HTERT RPE-1 (cell line): ENCODE measurements around the gene DST.

Source experiments
- in situ Hi-C: fragments of 300-500 bp; cut with MboI; formaldehyde crosslinking; loops from 4 replicates; pipeline ENCODE4 v1.14.3; 2020; ENCODE audit warnings: low sequenced_read_pairs

Gene DST

GRCh38 chr6:56642366-56643261, at the start of gene DST:
TSS of gene DST (minus strand) at chr6:56642889.
- in situ Hi-C loops = no loop called here

GRCh38 chr6:56691814-56692213, 49.1 kb upstream of the DST start:
- in situ Hi-C loops = no loop called here

GRCh38 chr6:56691286-56691595, 48.6 kb upstream of the DST start:
- in situ Hi-C loops = no loop called here

GRCh38 chr6:56690519-56691285, 48.0 kb upstream of the DST start:
- in situ Hi-C loops = no loop called here

- in situ Hi-C loops = no loop called here
These were observed 47.0 kb upstream of the DST start for GRCh38 chr6:56689663-56690062.

DNA sequence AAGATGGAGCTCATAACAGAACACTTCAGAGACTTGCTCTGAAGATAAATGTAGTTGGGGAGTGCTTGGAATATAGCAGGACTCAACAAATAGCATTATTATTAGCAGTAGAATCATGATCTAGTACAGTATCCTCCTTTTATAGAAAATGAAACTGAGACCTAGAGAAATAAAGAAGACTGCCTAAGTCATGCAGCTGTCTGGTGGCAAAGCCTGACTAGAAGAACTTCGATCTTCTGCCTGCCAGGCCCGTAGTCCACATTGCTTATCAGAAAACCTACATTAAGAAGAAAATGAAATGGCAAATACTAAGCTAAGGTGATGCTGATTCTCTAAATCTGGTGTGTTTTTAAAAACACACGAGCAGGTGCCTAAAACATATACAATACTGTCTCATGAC, 46.4 kb upstream of the DST start:
- in situ Hi-C loops = no loop called here

DNA sequence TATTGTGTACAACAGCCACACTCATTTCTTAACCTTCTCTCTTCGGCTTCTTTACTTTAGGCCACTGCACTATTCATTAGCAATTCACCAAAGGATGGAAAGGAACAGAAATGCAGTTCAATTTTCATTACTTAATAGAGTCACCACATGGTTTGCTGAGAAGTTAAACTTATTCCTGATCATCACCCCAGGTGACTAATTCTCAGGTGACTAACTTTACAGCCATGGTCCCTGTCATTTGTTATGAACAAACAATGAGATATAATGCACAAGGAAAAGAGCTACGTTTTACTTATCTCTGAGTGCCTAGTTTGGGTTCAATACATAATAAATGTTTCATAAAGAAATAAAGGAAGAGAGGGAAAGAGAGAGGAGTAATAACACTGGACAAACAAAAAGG, 45.8 kb upstream of the DST start:
- in situ Hi-C loops = no loop called here

DNA sequence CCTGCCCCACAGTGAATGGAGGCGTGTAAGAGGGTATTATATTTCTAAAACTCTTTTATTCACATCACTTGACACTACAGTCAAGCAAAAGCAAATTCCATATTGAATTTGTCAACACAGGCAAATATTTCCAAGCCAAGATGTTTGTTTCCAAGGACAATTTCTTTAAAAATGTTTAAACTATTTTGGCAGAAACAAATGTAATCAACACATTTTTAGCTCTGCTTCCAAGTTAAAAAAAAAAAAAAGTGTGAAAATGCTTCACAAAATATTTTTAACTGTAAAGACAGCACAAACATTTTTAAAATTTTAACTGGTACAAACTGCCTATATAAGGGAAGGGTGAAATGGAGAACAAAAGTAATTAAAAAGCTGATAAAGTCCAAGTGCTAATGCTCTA, 44.9 kb upstream of the DST start:
- in situ Hi-C loops = no loop called here

- in situ Hi-C loops = no loop called here
These were observed 43.7 kb upstream of the DST start for GRCh38 chr6:56686429-56686828.

GRCh38 chr6:56685994-56686393, 43.3 kb upstream of the DST start:
- in situ Hi-C loops = no loop called here

DNA sequence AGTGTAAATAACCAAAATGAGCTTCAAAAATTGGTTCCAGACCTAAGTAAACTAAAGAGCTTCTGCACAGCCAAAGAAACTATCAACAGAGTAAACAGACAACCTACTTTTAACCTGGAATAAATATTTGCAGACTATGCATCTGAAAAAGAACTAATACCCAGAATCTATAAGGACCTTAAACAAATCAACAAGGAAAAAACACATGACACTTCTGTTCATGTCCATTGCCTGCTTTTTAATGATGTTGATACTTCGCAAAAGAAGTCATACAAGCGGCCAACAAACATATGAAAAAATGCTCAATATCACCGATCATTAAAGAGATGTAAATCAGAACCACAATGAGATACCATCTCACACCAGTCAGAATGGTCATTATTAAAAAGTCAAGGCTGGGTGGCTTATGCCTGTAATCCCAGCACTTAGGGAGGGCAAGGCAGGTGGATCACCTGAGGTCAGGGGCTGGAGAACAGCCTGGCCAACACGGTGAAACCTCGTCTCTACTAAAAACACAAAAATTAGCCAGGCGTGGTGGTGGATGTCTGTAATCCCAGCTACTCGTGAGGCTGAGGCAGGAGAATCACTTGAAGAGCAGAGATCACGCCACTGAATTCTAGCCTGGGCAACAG, 42.5 kb upstream of the DST start:
- in situ Hi-C loops = no loop called here

GRCh38 chr6:56684342-56685101, 41.8 kb upstream of the DST start:
- in situ Hi-C loops = no loop called here

DNA sequence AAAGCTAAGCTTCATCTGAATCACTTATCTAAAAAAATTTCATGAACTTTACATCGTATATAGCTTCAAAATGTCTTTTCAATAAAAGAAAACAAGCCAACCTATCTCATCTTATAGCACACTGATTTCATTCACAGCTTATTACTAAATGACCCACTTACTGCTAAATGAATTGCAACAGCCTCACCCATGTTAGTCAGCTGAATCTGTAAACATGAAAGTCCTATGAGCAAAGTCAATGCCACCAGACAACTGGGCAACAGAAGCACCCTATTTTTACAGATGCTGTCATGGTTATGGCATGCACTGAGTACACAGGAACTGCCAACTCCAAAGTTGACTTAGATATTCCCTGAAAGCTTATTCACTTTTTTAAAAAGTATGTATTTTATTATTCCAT, 41.2 kb upstream of the DST start:
- in situ Hi-C loops = no loop called here

GRCh38 chr6:56682635-56683034, 39.9 kb upstream of the DST start:
- in situ Hi-C loops = no loop called here

DNA sequence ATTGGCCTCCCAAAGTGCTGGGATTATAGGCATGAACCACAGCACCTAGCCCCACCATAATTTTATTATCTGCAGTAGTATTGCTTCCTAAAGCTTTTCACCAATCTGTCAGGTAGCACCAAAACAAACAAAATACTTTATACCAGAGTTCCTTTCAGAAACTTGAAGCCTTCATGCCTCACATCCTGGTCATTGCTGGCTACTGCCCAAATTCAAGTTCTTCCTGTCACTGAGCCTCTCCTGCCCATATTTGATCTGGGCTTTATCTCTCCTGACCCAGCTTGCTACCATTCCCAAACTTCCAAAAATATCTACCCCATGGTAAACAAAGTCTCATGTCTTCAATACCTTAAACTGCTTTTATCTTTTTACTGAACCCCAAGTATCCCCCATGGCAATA, 34.9 kb upstream of the DST start:
- in situ Hi-C loops = no loop called here

DNA sequence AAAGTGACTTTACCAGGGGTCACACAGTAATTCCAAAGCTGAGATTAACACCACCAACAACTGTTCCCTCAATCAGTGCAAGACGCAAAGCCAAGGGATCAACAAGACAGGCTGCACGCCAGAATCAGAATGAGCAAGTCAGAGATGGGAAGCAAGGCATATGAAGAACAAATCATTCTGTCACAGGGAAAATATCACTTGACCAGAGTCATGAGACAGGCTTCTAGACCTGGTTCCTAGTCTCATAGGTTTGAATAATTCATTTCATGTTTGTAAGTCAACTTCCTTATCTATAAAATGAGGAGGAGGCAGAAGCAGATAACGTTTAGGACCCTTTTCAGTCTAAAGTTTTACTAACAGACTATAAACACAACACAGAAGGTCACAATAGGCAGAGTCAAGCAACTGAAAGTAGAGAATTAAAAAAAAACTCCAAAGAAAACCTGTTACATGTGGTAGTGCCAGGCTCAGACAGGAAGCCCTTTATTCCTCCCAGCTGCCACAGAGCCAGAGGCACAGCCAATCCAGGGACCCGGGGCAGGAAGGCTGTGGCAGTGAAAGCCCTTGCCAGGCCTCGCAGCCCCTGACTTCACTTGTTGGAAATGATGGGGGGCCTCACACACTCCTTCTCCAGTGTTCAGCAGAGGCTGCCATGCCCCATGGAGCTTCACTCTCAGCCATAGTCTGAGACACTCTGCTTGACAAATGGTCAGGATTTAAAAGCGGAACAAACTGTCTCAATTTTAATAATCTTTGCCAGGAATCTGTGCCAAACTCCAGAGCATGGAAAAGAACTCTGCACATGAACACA, 29.2 kb upstream of the DST start:
- in situ Hi-C loops = no loop called here

DNA sequence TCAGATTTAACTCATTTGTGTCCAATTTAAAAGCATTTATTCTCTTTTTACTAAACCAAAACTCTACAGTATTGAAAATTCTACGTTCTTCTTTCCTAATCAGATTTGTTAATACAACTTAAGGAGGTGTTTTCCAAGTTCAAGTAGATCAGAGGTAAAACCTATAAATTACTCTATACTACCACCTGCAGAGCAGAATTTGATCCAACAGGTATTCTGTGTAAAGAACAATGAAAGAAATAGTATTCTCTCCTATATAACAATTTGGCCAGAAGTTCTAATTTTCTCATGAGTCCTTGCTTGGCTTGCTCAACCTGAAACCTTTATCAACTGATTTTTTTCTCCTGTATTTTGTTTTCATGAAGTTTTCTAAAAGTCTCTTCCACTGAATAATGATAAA, 28.5 kb upstream of the DST start:
- in situ Hi-C loops = no loop called here

- in situ Hi-C loops = no loop called here
These were observed 26.4 kb upstream of the DST start for GRCh38 chr6:56669041-56669440.

DNA sequence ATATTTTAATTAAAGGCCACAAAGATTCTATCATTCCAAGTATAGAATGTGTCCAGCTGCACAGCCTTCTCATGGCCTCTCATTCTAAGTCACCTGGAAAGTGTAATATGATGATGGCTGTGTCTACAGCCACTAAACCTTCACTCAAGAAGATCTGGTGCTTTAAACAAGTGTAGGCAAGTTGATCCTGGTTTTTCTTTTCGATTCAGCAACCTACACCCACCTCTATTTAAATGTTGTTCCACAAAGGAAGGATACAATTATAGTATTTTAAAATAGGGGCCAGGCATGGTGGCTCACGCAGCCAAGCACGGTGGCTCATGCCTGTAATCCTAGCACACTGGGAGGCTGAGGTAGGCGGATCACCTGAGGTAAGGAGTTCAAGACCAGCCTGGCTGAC, 25.5 kb upstream of the DST start:
- in situ Hi-C loops = no loop called here

DNA sequence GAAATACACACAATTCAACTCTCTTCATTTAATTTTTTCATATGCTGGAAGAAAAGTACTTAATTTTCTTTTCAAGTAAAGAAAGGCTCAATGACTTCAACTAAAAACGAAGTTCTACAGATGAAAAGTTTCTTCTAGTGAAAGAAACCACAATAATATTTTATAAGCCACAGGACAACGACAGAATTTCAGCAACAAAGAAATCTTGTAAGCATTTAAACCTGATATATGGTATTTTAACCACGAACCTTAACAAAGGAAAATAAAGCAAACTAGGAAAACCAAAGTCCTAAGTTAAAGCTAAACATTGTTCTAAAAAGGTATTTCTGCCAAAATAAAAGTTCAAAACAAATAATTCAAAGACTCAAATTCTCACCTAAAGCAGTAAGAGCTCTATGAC, 24.6 kb upstream of the DST start:
- in situ Hi-C loops = no loop called here
